Progenitor cell of endocrine pancreas (in vitro differentiated cells): ENCODE measurements around the gene NDC1. TPM values are rescaled to one million over a fixed set of nuclear protein-coding genes. Genes with fewer than 3 reads are reported as not detected.

Experiments
- DNase-seq: peaks from one replicate; pipeline ENCODE4 v3.0.0; 2021; ENCODE audit warnings: low spot score; ENCODE audit not compliant: unreplicated experiment
- H3K27ac Mint-ChIP-seq: 2 replicates; pipeline ENCODE4 v1.8.0; 2021; ENCODE audit warnings: mild to moderate bottlenecking, moderate library complexity, mixed read lengths
- H3K27me3 Mint-ChIP-seq: 2 replicates; pipeline ENCODE4 v1.8.0; 2021; ENCODE audit warnings: mixed read lengths
- H3K36me3 Mint-ChIP-seq: 2 replicates; pipeline ENCODE4 v1.8.0; 2022; ENCODE audit warnings: mixed read lengths; ENCODE audit not compliant: insufficient read depth
- H3K4me1 Mint-ChIP-seq: 2 replicates; pipeline ENCODE4 v1.8.0; 2021; ENCODE audit warnings: low read depth, mixed read lengths
- H3K4me3 Mint-ChIP-seq: 2 replicates; pipeline ENCODE4 v1.8.0; 2021; ENCODE audit warnings: low read depth, mild to moderate bottlenecking, moderate library complexity, mixed read lengths
- H3K9me3 Mint-ChIP-seq: 2 replicates; pipeline ENCODE4 v1.8.0; 2021; ENCODE audit warnings: low read depth, mixed read lengths
- total RNA-seq: library from RNA; stranded (reverse); gene quantifications from 2 replicates; pipeline ENCODE4 v1.2.1, GENCODE V29; 2021
- TF ChIP-seq, protein P1 (sequence below): fragments of 200-600 bp; sonication (generic); IDR thresholded peaks from one replicate; pipeline ENCODE4 v1.5.0; 2021; ENCODE audit warnings: antibody characterized with exemption, mild to moderate bottlenecking; ENCODE audit not compliant: unreplicated experiment

Gene NDC1
- total RNA-seq, 1 donor from 2014 or later = 25.5 TPM

DNA sequence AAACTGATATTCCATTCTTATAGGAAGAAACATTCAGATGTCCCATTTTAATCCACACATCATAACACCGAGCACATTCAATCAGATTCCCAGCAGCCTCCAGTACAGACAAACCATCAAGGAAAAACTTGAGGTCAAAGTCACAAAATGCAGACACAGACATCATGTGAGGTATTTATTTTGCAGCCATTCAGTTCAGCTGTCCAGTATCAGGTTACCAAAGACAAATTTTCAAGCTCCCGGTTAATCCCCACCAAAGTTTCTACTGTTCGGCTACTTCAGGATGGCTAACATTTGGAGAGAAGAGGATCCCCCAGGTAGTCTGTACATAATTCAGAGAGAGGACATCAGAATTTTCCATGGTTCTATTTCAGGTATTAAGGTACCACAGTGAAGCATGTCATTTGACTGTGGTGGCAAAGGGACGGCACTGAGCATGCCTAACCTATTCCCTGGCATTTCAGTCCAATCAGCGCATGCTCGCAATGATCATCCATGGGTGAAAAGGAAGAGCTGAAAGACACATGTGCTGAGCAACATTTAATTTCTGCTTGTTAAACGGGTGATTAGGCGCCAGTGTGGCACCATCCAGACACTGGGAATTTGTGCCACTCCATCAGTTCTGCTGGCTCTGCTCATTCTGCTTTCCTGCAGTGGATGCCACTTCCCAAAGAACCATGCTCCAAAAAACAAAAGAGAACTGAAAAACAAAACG, 13.6 kb upstream of the NDC1 start:
- Mint-ChIP-seq H3K27ac (no peak overlapping the region), H3K9me3 (no peaks in the 10 kb centered on the region), H3K27me3 (no peaks in the 10 kb centered on the region), H3K4me1 (no peaks in the 10 kb centered on the region), H3K4me3 (no peak overlapping the region), H3K36me3 (peaks cover 13% of the 10 kb centered on the region)
- TF ChIP-seq, protein P1, sequence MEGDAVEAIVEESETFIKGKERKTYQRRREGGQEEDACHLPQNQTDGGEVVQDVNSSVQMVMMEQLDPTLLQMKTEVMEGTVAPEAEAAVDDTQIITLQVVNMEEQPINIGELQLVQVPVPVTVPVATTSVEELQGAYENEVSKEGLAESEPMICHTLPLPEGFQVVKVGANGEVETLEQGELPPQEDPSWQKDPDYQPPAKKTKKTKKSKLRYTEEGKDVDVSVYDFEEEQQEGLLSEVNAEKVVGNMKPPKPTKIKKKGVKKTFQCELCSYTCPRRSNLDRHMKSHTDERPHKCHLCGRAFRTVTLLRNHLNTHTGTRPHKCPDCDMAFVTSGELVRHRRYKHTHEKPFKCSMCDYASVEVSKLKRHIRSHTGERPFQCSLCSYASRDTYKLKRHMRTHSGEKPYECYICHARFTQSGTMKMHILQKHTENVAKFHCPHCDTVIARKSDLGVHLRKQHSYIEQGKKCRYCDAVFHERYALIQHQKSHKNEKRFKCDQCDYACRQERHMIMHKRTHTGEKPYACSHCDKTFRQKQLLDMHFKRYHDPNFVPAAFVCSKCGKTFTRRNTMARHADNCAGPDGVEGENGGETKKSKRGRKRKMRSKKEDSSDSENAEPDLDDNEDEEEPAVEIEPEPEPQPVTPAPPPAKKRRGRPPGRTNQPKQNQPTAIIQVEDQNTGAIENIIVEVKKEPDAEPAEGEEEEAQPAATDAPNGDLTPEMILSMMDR = no peak
- DNase-seq = no peak

DNA sequence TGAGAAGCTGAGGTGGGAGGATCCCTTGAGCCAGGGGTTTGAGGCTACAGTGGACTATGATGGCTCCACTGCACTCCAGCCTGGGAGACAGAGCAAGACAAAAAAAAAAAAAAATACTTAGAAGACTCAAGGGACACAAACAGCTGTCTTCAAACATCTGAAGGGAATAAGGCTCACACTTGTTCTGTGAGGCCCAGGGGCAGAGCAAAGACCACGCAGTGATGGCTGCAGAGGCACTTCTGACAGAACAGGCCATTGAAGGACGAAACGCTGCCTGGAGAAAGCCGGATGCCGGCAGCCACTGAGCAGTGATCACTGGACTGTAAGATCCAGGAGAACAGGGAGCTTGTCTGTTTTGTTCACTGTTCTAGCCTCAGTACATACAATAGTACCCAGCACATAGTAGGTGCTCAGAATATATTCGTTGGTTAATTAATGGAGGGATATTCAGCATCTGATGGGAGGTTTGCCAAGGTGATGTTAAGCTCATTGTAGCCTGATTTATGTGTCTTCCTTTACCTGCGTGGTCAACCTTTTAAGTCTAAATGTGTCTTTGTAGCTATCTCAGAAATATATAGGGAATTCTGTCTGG, 12.1 kb upstream of the NDC1 start:
- TF ChIP-seq, protein P1 = no peak
- no peaks in the 10 kb centered on the region for H3K27me3 Mint-ChIP-seq

DNA sequence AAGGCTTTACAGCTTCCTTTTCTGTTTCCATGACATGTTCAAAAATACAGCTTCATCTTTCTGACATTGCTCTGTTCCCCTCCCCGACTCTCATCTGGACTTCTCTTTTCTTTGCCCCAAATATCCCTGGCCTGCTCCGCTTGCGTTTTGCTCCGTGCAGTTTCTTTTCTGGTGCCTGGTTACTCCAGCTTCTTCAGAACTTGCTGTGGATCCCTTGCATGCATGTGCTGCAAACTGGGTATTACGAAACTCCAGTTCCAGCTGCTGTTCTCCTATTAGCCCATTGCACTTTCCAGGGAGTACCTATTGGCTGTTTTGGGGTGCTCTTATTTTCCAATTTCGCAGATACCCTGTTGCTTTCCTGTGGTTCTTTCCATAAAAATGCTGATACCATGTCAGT, 9.9 kb upstream of the NDC1 start:
- Mint-ChIP-seq H3K4me1 (no peaks in the 10 kb centered on the region), H3K4me3 (no peak overlapping the region), H3K27me3 (no peaks in the 10 kb centered on the region), H3K36me3 (peaks cover 10% of the 10 kb centered on the region), H3K9me3 (no peaks in the 10 kb centered on the region), H3K27ac (no peak overlapping the region)
- no peak for DNase-seq
- TF ChIP-seq, protein P1 = no peak

More for the DNA sequence above, 12.1 kb upstream of the NDC1 start:
- Mint-ChIP-seq H3K4me3 (no peak overlapping the region), H3K27ac (no peak overlapping the region), H3K9me3 (no peaks in the 10 kb centered on the region), H3K36me3 (peaks cover 13% of the 10 kb centered on the region), H3K4me1 (no peaks in the 10 kb centered on the region)
- no peak for DNase-seq

- Mint-ChIP-seq H3K36me3 (no peaks in the 10 kb centered on the region), H3K27ac (no peak overlapping the region), H3K4me3 (no peak overlapping the region), H3K27me3 (no peaks in the 10 kb centered on the region), H3K9me3 (peaks cover 6% of the 10 kb centered on the region), H3K4me1 (peaks cover 3% of the 10 kb centered on the region)
- TF ChIP-seq, protein P1 = no peak
- DNase-seq = no peak
These were observed 4.3 kb upstream of the NDC1 start for GRCh38 chr1:53842347-53842746.

DNA sequence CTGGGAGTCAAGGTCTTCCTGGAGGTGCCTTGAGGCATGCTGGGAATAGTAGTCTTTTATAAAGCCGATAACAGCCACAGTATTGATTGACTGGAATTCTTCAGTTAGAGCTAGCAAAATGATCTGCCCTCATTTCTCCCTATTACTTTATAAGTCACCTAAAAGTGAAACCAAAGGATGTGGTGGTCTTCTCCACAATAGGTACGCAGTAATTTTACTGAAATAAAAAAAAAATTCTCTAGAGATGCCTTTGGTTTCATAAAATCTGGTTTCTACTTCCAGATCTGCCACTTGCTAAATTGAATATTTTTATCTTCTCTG, 518 bp upstream of the NDC1 start:
- H3K9me3 Mint-ChIP-seq = peaks cover 6% of the 10 kb centered on the region

More for the DNA sequence above, 518 bp upstream of the NDC1 start:
- peak overlapping the region; percentile 100 for H3K27ac Mint-ChIP-seq
- TF ChIP-seq, protein P1 = no peak
- H3K27me3 Mint-ChIP-seq = no peaks in the 10 kb centered on the region
- peaks cover 8% of the 10 kb centered on the region for H3K4me1 Mint-ChIP-seq
- no peak for DNase-seq
- H3K4me3 Mint-ChIP-seq = peak overlapping the region; percentile 99
- H3K36me3 Mint-ChIP-seq = peaks cover 3% of the 10 kb centered on the region
